ENCODE results near the gene AMIGO2. TPM values are rescaled to one million over a fixed set of nuclear protein-coding genes. Genes with fewer than 3 reads are reported as not detected.
A peak's percentile ranks its signal among the peaks of the same experiment; 100 is the strongest.
"Not testable (repeated sequence)": the region's sequence is repeated elsewhere in the genome, so short reads cannot be mapped to it uniquely, and the experiment has no call there.

Gene AMIGO2
- total RNA-seq, 1 experiment from 2014 or later: 19.0 TPM

GRCh38 chr12:47054659-47055058 is 25.1 kb downstream of the AMIGO2 start:
- no peak for DNase-seq (ENCODE audit: low read depth in 1 of 2, low spot score in 2 of 2)
- no peaks in the 10 kb centered on the region for H3K36me3 ChIP-seq
- H3K4me3 ChIP-seq: no peak overlapping the region
- H3K27ac ChIP-seq: no peak overlapping the region
- H3K4me1 ChIP-seq (replicated peaks): no peaks in the 10 kb centered on the region
- no peaks in the 10 kb centered on the region for H3K27me3 ChIP-seq (replicated peaks)
- H3K9me3 ChIP-seq (replicated peaks): 0 out of 2 replicates have a peak, but pooled peaks cover 5% of the 10 kb centered on the region

- H3K9me3 ChIP-seq (replicated peaks): 0 out of 2 replicates have a peak, but pooled peaks cover 5% of the 10 kb centered on the region
- H3K4me3 ChIP-seq: no peak overlapping the region
- no peak overlapping the region for H3K27ac ChIP-seq
- no peaks in the 10 kb centered on the region for H3K27me3 ChIP-seq (replicated peaks)
- H3K36me3 ChIP-seq: no peaks in the 10 kb centered on the region
- H3K4me1 ChIP-seq (replicated peaks): no peaks in the 10 kb centered on the region
- no peak for DNase-seq (ENCODE audit: low read depth in 1 of 2, low spot score in 2 of 2)
Measured at GRCh38 chr12:47053961-47054360, 25.8 kb downstream of the AMIGO2 start.

- no peaks in the 10 kb centered on the region for H3K36me3 ChIP-seq
- no peaks in the 10 kb centered on the region for H3K4me1 ChIP-seq (replicated peaks)
- H3K4me3 ChIP-seq: no peak overlapping the region
- no peak for DNase-seq (ENCODE audit: low read depth in 1 of 2, low spot score in 2 of 2)
- H3K27me3 ChIP-seq (replicated peaks): no peaks in the 10 kb centered on the region
- H3K27ac ChIP-seq: no peak overlapping the region
- 0 out of 2 replicates have a peak, but pooled peaks cover 5% of the 10 kb centered on the region for H3K9me3 ChIP-seq (replicated peaks)
Measured at GRCh38 chr12:47052274-47052673, 27.5 kb downstream of the AMIGO2 start.

- not testable (repeated sequence) for H3K36me3 ChIP-seq; H3K27me3 ChIP-seq (replicated peaks); H3K4me3 ChIP-seq; H3K4me1 ChIP-seq (replicated peaks); H3K27ac ChIP-seq; H3K9me3 ChIP-seq (replicated peaks); DNase-seq (ENCODE audit: low read depth in 1 of 2, low spot score in 2 of 2)
Measured at GRCh38 chr12:47051291-47051690, 28.5 kb downstream of the AMIGO2 start.

- Histone ChIP-seq H3K4me1 (replicated peaks) (no peaks in the 10 kb centered on the region), H3K9me3 (replicated peaks) (0 out of 2 replicates have a peak, but pooled peaks cover 2% of the 10 kb centered on the region), H3K27me3 (replicated peaks) (no peaks in the 10 kb centered on the region), H3K27ac (no peak overlapping the region), H3K36me3 (no peaks in the 10 kb centered on the region), H3K4me3 (no peak overlapping the region)
- no peak for DNase-seq (ENCODE audit: low read depth in 1 of 2, low spot score in 2 of 2)
Measured at GRCh38 chr12:47048541-47048940, 31.2 kb downstream of the AMIGO2 start.

- no peak overlapping the region for H3K27ac ChIP-seq
- H3K9me3 ChIP-seq (replicated peaks): no peaks in the 10 kb centered on the region
- H3K36me3 ChIP-seq: no peaks in the 10 kb centered on the region
- 0 out of 2 replicates have a peak, but pooled peaks cover 4% of the 10 kb centered on the region for H3K4me1 ChIP-seq (replicated peaks)
- no peak overlapping the region for H3K4me3 ChIP-seq
- DNase-seq (ENCODE audit: low read depth in 1 of 2, low spot score in 2 of 2): no peak
- no peaks in the 10 kb centered on the region for H3K27me3 ChIP-seq (replicated peaks)
Measured at GRCh38 chr12:47041327-47041726, 38.4 kb downstream of the AMIGO2 start.

GRCh38 chr12:47039756-47040155 is 40.0 kb downstream of the AMIGO2 start:
- no peak overlapping the region for H3K4me3 ChIP-seq
- H3K27me3 ChIP-seq (replicated peaks): no peaks in the 10 kb centered on the region
- no peaks in the 10 kb centered on the region for H3K9me3 ChIP-seq (replicated peaks)
- 0 out of 2 replicates have a peak, but pooled peaks cover 4% of the 10 kb centered on the region for H3K4me1 ChIP-seq (replicated peaks)
- no peak for DNase-seq (ENCODE audit: low read depth in 1 of 2, low spot score in 2 of 2)
- H3K36me3 ChIP-seq: no peaks in the 10 kb centered on the region
- H3K27ac ChIP-seq: no peak overlapping the region

- DNase-seq (ENCODE audit: low read depth in 1 of 2, low spot score in 2 of 2): no peak
- Histone ChIP-seq H3K27ac (no peak overlapping the region), H3K4me3 (no peak overlapping the region), H3K36me3 (no peaks in the 10 kb centered on the region), H3K27me3 (replicated peaks) (no peaks in the 10 kb centered on the region), H3K4me1 (replicated peaks) (0 out of 2 replicates have a peak, but pooled peaks cover 4% of the 10 kb centered on the region), H3K9me3 (replicated peaks) (no peaks in the 10 kb centered on the region)
Measured at GRCh38 chr12:47039079-47039478, 40.7 kb downstream of the AMIGO2 start.

- H3K36me3 ChIP-seq: no peaks in the 10 kb centered on the region
- no peaks in the 10 kb centered on the region for H3K9me3 ChIP-seq (replicated peaks)
- no peak for DNase-seq (ENCODE audit: low read depth in 1 of 2, low spot score in 2 of 2)
- 0 out of 2 replicates have a peak, but pooled peaks cover 4% of the 10 kb centered on the region for H3K4me1 ChIP-seq (replicated peaks)
- H3K4me3 ChIP-seq: no peak overlapping the region
- no peaks in the 10 kb centered on the region for H3K27me3 ChIP-seq (replicated peaks)
- H3K27ac ChIP-seq: no peak overlapping the region
Measured at GRCh38 chr12:47038270-47038748, 41.5 kb downstream of the AMIGO2 start.

GRCh38 chr12:47035484-47035883 is 44.3 kb downstream of the AMIGO2 start:
- Histone ChIP-seq H3K9me3 (replicated peaks) (0 out of 2 replicates have a peak, but pooled peaks cover 2% of the 10 kb centered on the region), H3K27ac (no peak overlapping the region)

GRCh38 chr12:47034661-47035060 is 45.1 kb downstream of the AMIGO2 start:
- Histone ChIP-seq H3K27me3 (replicated peaks) (no peaks in the 10 kb centered on the region), H3K4me3 (no peak overlapping the region), H3K4me1 (replicated peaks) (peaks cover 2% of the 10 kb centered on the region), H3K27ac (no peak overlapping the region), H3K9me3 (replicated peaks) (0 out of 2 replicates have a peak, but pooled peaks cover 2% of the 10 kb centered on the region), H3K36me3 (no peaks in the 10 kb centered on the region)
- DNase-seq (ENCODE audit: low read depth in 1 of 2, low spot score in 2 of 2): peak in 1 of 2 experiments; percentile 12

More at GRCh38 chr12:47035484-47035883, 44.3 kb downstream of the AMIGO2 start:
- DNase-seq (ENCODE audit: low read depth in 1 of 2, low spot score in 2 of 2): no peak
- no peaks in the 10 kb centered on the region for H3K36me3 ChIP-seq
- no peaks in the 10 kb centered on the region for H3K27me3 ChIP-seq (replicated peaks)
- H3K4me3 ChIP-seq: no peak overlapping the region
- H3K4me1 ChIP-seq (replicated peaks): 0 out of 2 replicates have a peak, but pooled peaks cover 4% of the 10 kb centered on the region

- Histone ChIP-seq H3K4me3 (no peak overlapping the region), H3K36me3 (no peaks in the 10 kb centered on the region), H3K9me3 (replicated peaks) (0 out of 2 replicates have a peak, but pooled peaks cover 3% of the 10 kb centered on the region), H3K4me1 (replicated peaks) (peaks cover 7% of the 10 kb centered on the region), H3K27ac (no peak overlapping the region), H3K27me3 (replicated peaks) (no peaks in the 10 kb centered on the region)
- no peak for DNase-seq (ENCODE audit: low read depth in 1 of 2, low spot score in 2 of 2)
Measured at GRCh38 chr12:47033789-47034555, 45.8 kb downstream of the AMIGO2 start.

GRCh38 chr12:47033081-47033480 is 46.7 kb downstream of the AMIGO2 start:
- no peaks in the 10 kb centered on the region; the same call in 1 of the 2 replicates for H3K27me3 ChIP-seq (replicated peaks)
- H3K27ac ChIP-seq: no peak overlapping the region
- peaks cover 8% of the 10 kb centered on the region for H3K4me1 ChIP-seq (replicated peaks)
- H3K9me3 ChIP-seq (replicated peaks): 0 out of 2 replicates have a peak, but pooled peaks cover 4% of the 10 kb centered on the region
- DNase-seq (ENCODE audit: low read depth in 1 of 2, low spot score in 2 of 2): no peak
- no peaks in the 10 kb centered on the region for H3K36me3 ChIP-seq
- H3K4me3 ChIP-seq: no peak overlapping the region

- H3K4me1 ChIP-seq (replicated peaks): peaks cover 8% of the 10 kb centered on the region
- H3K4me3 ChIP-seq: no peak overlapping the region
- peak in 1 of 2 experiments; percentile 58 for DNase-seq (ENCODE audit: low read depth in 1 of 2, low spot score in 2 of 2)
- 0 out of 2 replicates have a peak, but pooled peaks cover 4% of the 10 kb centered on the region for H3K9me3 ChIP-seq (replicated peaks)
- H3K36me3 ChIP-seq: no peaks in the 10 kb centered on the region
- H3K27me3 ChIP-seq (replicated peaks): no peaks in the 10 kb centered on the region; the same call in 1 of the 2 replicates
- no peak overlapping the region for H3K27ac ChIP-seq
Measured at GRCh38 chr12:47032644-47033043, 47.1 kb downstream of the AMIGO2 start.
